ENCODE measurements around the gene FAM170B. TPM values are rescaled to one million over a fixed set of nuclear protein-coding genes. Genes with fewer than 3 reads are reported as not detected.

Gene FAM170B
- not detected in 2 replicates for total RNA-seq (ENCODE audit: low replicate concordance)

- Histone ChIP-seq H3K4me1 (no peaks in the 10 kb centered on the region), H3K27ac (no peak within 1 kb of the TSS), H2AFZ (replicated peaks) (no peak within 1 kb of the TSS), H3K4me2 (no peak within 1 kb of the TSS), H3K36me3 (no peaks in the 10 kb centered on the region), H3F3A (ENCODE audit: low read depth) (no peaks in the 10 kb centered on the region), H3K4me3 (no peak within 1 kb of the TSS), H3K79me2 (ENCODE audit: low read depth) (no peaks in the 10 kb centered on the region), H3K27me3 (no peaks in the 10 kb centered on the region), H3K9ac (no peak within 1 kb of the TSS), H3K9me3 (ENCODE audit: low read depth) (no peaks in the 10 kb centered on the region), H4K20me1 (ENCODE audit: low read depth) (no peaks in the 10 kb centered on the region)
- peaks cover 2% of the 10 kb centered on the region for H3K4me1 Mint-ChIP-seq
- no peaks in the 10 kb centered on the region for H3K9me3 Mint-ChIP-seq
- TF ChIP-seq EZH2 (IDR thresholded peaks at IDR 0.05) (no peak), CTCF (IDR thresholded peaks at IDR 0.05) (no peak), EZH2phosphoT487 (IDR thresholded peaks at IDR 0.05) (no peak)
- H3K36me3 Mint-ChIP-seq = no peaks in the 10 kb centered on the region
- H3K27me3 Mint-ChIP-seq (ENCODE audit: insufficient read depth, low read depth) = peaks cover 14% of the 10 kb centered on the region
- no peak for DNase-seq (ENCODE audit: low spot score)
- H3K27ac Mint-ChIP-seq = no peak within 1 kb of the TSS
- H3K4me3 Mint-ChIP-seq = no peak within 1 kb of the TSS
Measured at GRCh38 chr10:49133706-49134248, at the start of gene FAM170B. Gene FAM170B (minus strand): TSS chr10:49134021. CDS start chr10:49133918, 103 bp downstream.

GRCh38 chr10:49182776-49183175, 49.0 kb upstream of the FAM170B start:
- no peak for DNase-seq (ENCODE audit: low spot score)
- no peaks in the 10 kb centered on the region for H3K36me3 Mint-ChIP-seq
- H3K4me3 ChIP-seq = no peak overlapping the region
- H3K27ac ChIP-seq = no peak overlapping the region
- H3K27ac Mint-ChIP-seq = no peak overlapping the region
- H3F3A ChIP-seq (ENCODE audit: low read depth) = no peaks in the 10 kb centered on the region
- H3K36me3 ChIP-seq = no peaks in the 10 kb centered on the region
- no peaks in the 10 kb centered on the region for H3K27me3 ChIP-seq
- H3K4me3 Mint-ChIP-seq = no peak overlapping the region
- no peaks in the 10 kb centered on the region for H3K27me3 Mint-ChIP-seq (ENCODE audit: insufficient read depth, low read depth)
- peaks cover under 1% of the 10 kb centered on the region for H3K4me1 Mint-ChIP-seq
- H3K9ac ChIP-seq = no peak overlapping the region
- H3K4me2 ChIP-seq = no peak overlapping the region
- no peak overlapping the region for H2AFZ ChIP-seq (replicated peaks)
- no peaks in the 10 kb centered on the region for H3K4me1 ChIP-seq
- no peaks in the 10 kb centered on the region for H4K20me1 ChIP-seq (ENCODE audit: low read depth)
- no peaks in the 10 kb centered on the region for H3K9me3 Mint-ChIP-seq
- H3K79me2 ChIP-seq (ENCODE audit: low read depth) = no peaks in the 10 kb centered on the region
- no peak for TF ChIP-seq CTCF (IDR thresholded peaks at IDR 0.05)
- no peak for TF ChIP-seq EZH2 (IDR thresholded peaks at IDR 0.05)
- no peak for TF ChIP-seq EZH2phosphoT487 (IDR thresholded peaks at IDR 0.05)
- H3K9me3 ChIP-seq (ENCODE audit: low read depth) = no peaks in the 10 kb centered on the region

GRCh38 chr10:49180444-49180860, 46.6 kb upstream of the FAM170B start:
- Mint-ChIP-seq H3K27ac (no peak overlapping the region), H3K36me3 (no peaks in the 10 kb centered on the region), H3K9me3 (no peaks in the 10 kb centered on the region), H3K4me1 (peaks cover 5% of the 10 kb centered on the region), H3K27me3 (ENCODE audit: insufficient read depth, low read depth) (no peaks in the 10 kb centered on the region), H3K4me3 (no peak overlapping the region)
- Histone ChIP-seq H3K27me3 (no peaks in the 10 kb centered on the region), H3K9ac (no peak overlapping the region), H3K79me2 (ENCODE audit: low read depth) (no peaks in the 10 kb centered on the region), H3K4me3 (no peak overlapping the region), H3K36me3 (no peaks in the 10 kb centered on the region), H3K4me1 (no peaks in the 10 kb centered on the region), H3F3A (ENCODE audit: low read depth) (no peaks in the 10 kb centered on the region), H2AFZ (replicated peaks) (no peak overlapping the region), H4K20me1 (ENCODE audit: low read depth) (no peaks in the 10 kb centered on the region), H3K4me2 (no peak overlapping the region), H3K27ac (no peak overlapping the region), H3K9me3 (ENCODE audit: low read depth) (no peaks in the 10 kb centered on the region)
- no peak for TF ChIP-seq EZH2phosphoT487 (IDR thresholded peaks at IDR 0.05)
- no peak for TF ChIP-seq EZH2 (IDR thresholded peaks at IDR 0.05)
- no peak for TF ChIP-seq CTCF (IDR thresholded peaks at IDR 0.05)
- no peak for DNase-seq (ENCODE audit: low spot score)

All from neural progenitor cell (in vitro differentiated cells).